ENCODE results near the gene FNTB.

DNA sequence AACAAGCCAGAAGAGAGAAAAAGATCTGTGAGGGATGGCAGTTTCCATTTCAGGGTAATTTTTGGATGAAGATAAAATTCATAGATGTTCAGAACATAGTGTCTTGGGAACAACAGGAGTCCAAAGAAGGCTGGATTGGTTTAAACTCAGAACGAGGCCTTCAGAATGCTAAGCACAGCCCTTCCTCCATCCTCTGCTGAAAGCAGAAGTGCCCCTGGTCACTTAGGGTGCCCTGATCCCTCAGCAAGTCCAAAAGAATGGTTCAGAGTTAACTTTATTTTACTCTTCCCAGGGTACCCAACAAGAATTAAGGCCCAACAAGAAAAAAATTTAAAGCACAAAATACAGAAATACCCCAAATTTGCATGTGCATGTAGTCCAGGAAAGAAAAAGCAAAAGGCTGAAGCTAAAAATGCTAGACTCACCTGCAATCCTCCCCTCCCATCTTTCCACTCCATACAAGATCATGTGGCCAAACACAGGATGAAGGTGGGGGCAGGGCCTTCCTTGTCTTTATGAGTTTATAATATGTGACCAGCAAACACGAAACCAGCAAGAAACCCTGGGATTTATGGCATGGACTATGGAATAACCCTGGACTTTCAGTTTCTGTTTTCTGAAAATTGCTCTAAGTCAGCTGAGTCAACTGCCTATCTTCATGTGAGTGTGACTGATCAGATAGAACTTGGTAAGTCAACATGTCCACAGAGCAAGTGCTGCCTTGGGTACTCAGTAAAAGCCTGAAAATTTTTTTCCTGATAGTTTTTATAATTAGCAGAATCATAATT is 94.5 kb downstream of the FNTB start:
- TF ChIP-seq CTCF (IDR thresholded peaks at IDR 0.05), result no peak
- TF ChIP-seq POLR2A (IDR thresholded peaks at IDR 0.05), result no peak
- no peak for TF ChIP-seq POLR2AphosphoS5 (IDR thresholded peaks at IDR 0.05; ENCODE audit: insufficient read depth in 1 of 2, low read depth in 1 of 2)
